Liver (tissue), 9 donors: ENCODE results near the gene GTPBP8. TPM values are rescaled to one million over a fixed set of nuclear protein-coding genes. Genes with fewer than 3 reads are reported as not detected.

Experiments
- DNase-seq: peaks from one replicate; pipeline ENCODE4 v3.0.0-alpha.2; 2017; ENCODE audit warnings: low spot score
- H3K27ac ChIP-seq, 2 donors: one replicate each; pipeline ENCODE4 v1.7.0; 2013; ENCODE audit warnings: inconsistent platforms in 2 of 2, low read length in 2 of 2, control low read depth in 1 of 2, low read depth in 1 of 2, mild to moderate bottlenecking in 1 of 2
- H3K27me3 ChIP-seq, 4 donors: one replicate each; pipeline versions ENCODE4 v1.6.1 to v1.7.0; 2013; ENCODE audit warnings: low read length in 3 of 4, inconsistent platforms in 1 of 4, mild to moderate bottlenecking in 1 of 4, moderate library complexity in 1 of 4; ENCODE audit not compliant: control insufficient read depth in 4 of 4, insufficient read depth in 4 of 4
- H3K36me3 ChIP-seq, 4 donors: one replicate each; pipeline versions ENCODE4 v1.6.1 to v1.7.0; 2013; ENCODE audit warnings: low read length in 3 of 4, mild to moderate bottlenecking in 3 of 4, low read depth in 1 of 4, moderate library complexity in 1 of 4; ENCODE audit not compliant: control insufficient read depth in 4 of 4, insufficient read depth in 3 of 4
- H3K4me1 ChIP-seq, 4 donors: one replicate each; pipeline versions ENCODE4 v1.6.1 to v1.7.0; 2013; ENCODE audit warnings: low read length in 3 of 4, mild to moderate bottlenecking in 3 of 4, moderate library complexity in 1 of 4; ENCODE audit not compliant: control insufficient read depth in 4 of 4, insufficient read depth in 4 of 4
- H3K4me3 ChIP-seq, 3 donors: one replicate each; pipeline versions ENCODE4 v1.6.1 to v1.7.0; 2013; ENCODE audit warnings: low read length in 3 of 3, control low read depth in 1 of 3, low read depth in 1 of 3, mild to moderate bottlenecking in 1 of 3
- H3K9ac ChIP-seq, 2 donors: one replicate each; pipeline ENCODE4 v1.7.0; 2013; ENCODE audit warnings: low read length in 2 of 2, mild to moderate bottlenecking in 2 of 2, moderate library complexity in 2 of 2, control low read depth in 1 of 2, low read depth in 1 of 2
- H3K9me3 ChIP-seq, 4 donors: one replicate each; pipeline versions ENCODE4 v1.6.1 to v1.7.0; 2013; ENCODE audit warnings: low read length in 3 of 4; ENCODE audit not compliant: control insufficient read depth in 4 of 4
- ATF3 ChIP-seq: IDR thresholded peaks from 2 replicates; pipeline ENCODE4 v1.6.1; 2016; ENCODE audit warnings: antibody characterized with exemption
- CTCF ChIP-seq: fragments of 150-350 bp; IDR thresholded peaks from 2 replicates; pipeline ENCODE4 v1.5.1; 2017; ENCODE audit warnings: improper control_type of control experiment, low read depth, low read length; ENCODE audit not compliant: missing input control
- EGR1 ChIP-seq, 2 donors: IDR thresholded peaks; 2 replicates each; pipeline ENCODE4 v1.6.1; 2016 to 2018; ENCODE audit warnings: antibody characterized with exemption in 2 of 2, low read depth in 2 of 2
- GABPA ChIP-seq, 2 donors: IDR thresholded peaks in 1 of 2; conservative IDR thresholded peaks in 1 of 2; 2 replicates each; pipeline ENCODE4 v1.6.1; 2016; ENCODE audit warnings: antibody characterized with exemption in 2 of 2, mild to moderate bottlenecking in 1 of 2, moderate library complexity in 1 of 2
- HNF4A ChIP-seq, 2 donors: conservative IDR thresholded peaks; 2 replicates each; pipeline ENCODE4 v1.6.1; 2016; ENCODE audit warnings: antibody characterized with exemption in 2 of 2, mild to moderate bottlenecking in 2 of 2
- HNF4G ChIP-seq: IDR thresholded peaks from 2 replicates; pipeline ENCODE4 v1.6.1; 2016; ENCODE audit warnings: antibody characterized with exemption
- NR2F2 ChIP-seq: IDR thresholded peaks from 2 replicates; pipeline ENCODE4 v1.6.1; 2016; ENCODE audit warnings: antibody characterized with exemption
- RAD21 ChIP-seq, 2 donors: IDR thresholded peaks; 2 replicates each; pipeline ENCODE4 v1.6.1; 2016; ENCODE audit warnings: antibody characterized with exemption in 2 of 2, mild to moderate bottlenecking in 2 of 2
- RXRA ChIP-seq, 2 donors: IDR thresholded peaks; 2 replicates each; pipeline ENCODE4 v1.6.1; 2017 to 2018; ENCODE audit warnings: antibody characterized with exemption in 2 of 2, mild to moderate bottlenecking in 1 of 2
- SP1 ChIP-seq: IDR thresholded peaks from 2 replicates; pipeline ENCODE4 v1.6.1; 2018; ENCODE audit warnings: antibody characterized with exemption, mild to moderate bottlenecking
- WGBS: extraction: QIAGEN DNeasy Blood & Tissue Kit; methylation state at CpG from one replicate; pipeline ENCODE4 v1.1.7; 2013; 5-methylcytosine and 5-hydroxymethylcytosine counted together
- polyA plus RNA-seq, 2 donors: library from polyadenylated mRNA; stranded (reverse) in 1 of 2; unstranded in 1 of 2; fragments of 200-250 nt in 1 of 2; fragments of >200 nt in 1 of 2; fragmentation: Nextera tagmentation in 1 of 2; extraction: Ambion mirVana in 1 of 2; gene quantifications; one replicate each; pipeline versions ENCODE4 v1.2.1 to v1.2.3, GENCODE V29; 2013 to 2015
- total RNA-seq, 2 donors: library from RNA; depleted of rRNA; stranded (reverse); fragments of >200 nt; gene quantifications; one replicate each; pipeline ENCODE4 v1.2.3, GENCODE V29; 2014
- TF ChIP-seq, protein P1 (sequence below): IDR thresholded peaks from 2 replicates; pipeline ENCODE4 v1.6.1; 2016; ENCODE audit warnings: antibody characterized with exemption, mild to moderate bottlenecking
- TF ChIP-seq, protein P2 (sequence below): IDR thresholded peaks from 2 replicates; pipeline ENCODE4 v1.6.1; 2016; ENCODE audit warnings: antibody characterized with exemption
- donor health status: healthy.
- donor health status: healthy.
- donor health status: healthy.
- donor health status: healthy.
- donor health status: healthy.

GTPBP8 gene
- total and polyA plus RNA-seq, 4 donors, result 7.4 to 17.6 (median 9.2) TPM

- TF ChIP-seq EGR1 (IDR thresholded peaks at IDR 0.05; ENCODE audit: low read depth in 2 of 2) (no peak), SP1 (no peak)
- TF ChIP-seq, protein P1, sequence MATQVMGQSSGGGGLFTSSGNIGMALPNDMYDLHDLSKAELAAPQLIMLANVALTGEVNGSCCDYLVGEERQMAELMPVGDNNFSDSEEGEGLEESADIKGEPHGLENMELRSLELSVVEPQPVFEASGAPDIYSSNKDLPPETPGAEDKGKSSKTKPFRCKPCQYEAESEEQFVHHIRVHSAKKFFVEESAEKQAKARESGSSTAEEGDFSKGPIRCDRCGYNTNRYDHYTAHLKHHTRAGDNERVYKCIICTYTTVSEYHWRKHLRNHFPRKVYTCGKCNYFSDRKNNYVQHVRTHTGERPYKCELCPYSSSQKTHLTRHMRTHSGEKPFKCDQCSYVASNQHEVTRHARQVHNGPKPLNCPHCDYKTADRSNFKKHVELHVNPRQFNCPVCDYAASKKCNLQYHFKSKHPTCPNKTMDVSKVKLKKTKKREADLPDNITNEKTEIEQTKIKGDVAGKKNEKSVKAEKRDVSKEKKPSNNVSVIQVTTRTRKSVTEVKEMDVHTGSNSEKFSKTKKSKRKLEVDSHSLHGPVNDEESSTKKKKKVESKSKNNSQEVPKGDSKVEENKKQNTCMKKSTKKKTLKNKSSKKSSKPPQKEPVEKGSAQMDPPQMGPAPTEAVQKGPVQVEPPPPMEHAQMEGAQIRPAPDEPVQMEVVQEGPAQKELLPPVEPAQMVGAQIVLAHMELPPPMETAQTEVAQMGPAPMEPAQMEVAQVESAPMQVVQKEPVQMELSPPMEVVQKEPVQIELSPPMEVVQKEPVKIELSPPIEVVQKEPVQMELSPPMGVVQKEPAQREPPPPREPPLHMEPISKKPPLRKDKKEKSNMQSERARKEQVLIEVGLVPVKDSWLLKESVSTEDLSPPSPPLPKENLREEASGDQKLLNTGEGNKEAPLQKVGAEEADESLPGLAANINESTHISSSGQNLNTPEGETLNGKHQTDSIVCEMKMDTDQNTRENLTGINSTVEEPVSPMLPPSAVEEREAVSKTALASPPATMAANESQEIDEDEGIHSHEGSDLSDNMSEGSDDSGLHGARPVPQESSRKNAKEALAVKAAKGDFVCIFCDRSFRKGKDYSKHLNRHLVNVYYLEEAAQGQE, result no peak
- TF ChIP-seq, protein P2, sequence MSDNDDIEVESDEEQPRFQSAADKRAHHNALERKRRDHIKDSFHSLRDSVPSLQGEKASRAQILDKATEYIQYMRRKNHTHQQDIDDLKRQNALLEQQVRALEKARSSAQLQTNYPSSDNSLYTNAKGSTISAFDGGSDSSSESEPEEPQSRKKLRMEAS, result no peak
Measured at GRCh38 chr3:112976953-112977352, 13.8 kb upstream of the GTPBP8 start.

DNA sequence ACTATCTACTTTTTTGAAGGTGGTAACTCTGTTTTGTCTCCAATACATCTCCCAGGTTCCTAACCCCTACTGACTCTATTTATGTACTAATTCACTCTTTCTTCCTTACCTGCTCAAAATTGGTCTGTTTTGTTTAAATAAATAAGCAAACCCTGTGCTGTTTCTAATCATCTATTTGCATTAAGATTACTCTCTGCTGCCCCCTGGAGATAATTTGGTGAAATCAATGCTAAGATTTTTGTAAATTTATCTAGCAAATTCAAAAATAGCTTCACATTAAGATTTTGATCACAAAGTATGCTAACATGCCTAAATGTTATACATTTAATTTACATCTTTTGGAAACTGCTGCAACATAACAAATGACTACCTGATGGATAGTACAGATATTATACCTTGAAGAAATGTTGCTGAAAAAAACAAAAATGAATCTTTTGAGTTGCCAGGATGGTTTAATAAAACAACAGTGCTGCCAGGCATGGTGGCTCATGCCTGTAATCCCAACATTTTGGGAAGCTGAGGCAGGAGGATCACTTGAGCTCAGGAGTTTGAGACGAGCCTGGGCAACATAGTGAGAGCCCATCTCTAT, 11.4 kb upstream of the GTPBP8 start:
- H3K4me1 ChIP-seq, result no peaks in the 10 kb centered on the region
- H3K27ac ChIP-seq, result no peak overlapping the region
- no peak overlapping the region for H3K9ac ChIP-seq
- no peak for DNase-seq
- 82% methylated on average over 1 of the region's 1 CpG for WGBS
- TF ChIP-seq RAD21 (IDR thresholded peaks at IDR 0.05) (peak; percentile 77 to 80), ATF3 (no peak), CTCF (peak; percentile 69)
- H3K9me3 ChIP-seq, result no peaks in the 10 kb centered on the region
- H3K27me3 ChIP-seq, result peaks cover 0 to 4% (median 0%) of the 10 kb centered on the region in 4 donors
- no peak overlapping the region for H3K4me3 ChIP-seq
- no peaks in the 10 kb centered on the region for H3K36me3 ChIP-seq

More at GRCh38 chr3:112976953-112977352, 13.8 kb upstream of the GTPBP8 start:
- Histone ChIP-seq H3K4me3 (no peak overlapping the region), H3K9me3 (no peaks in the 10 kb centered on the region), H3K27ac (no peak overlapping the region), H3K36me3 (no peaks in the 10 kb centered on the region), H3K27me3 (peaks cover 0 to 4% (median 0%) of the 10 kb centered on the region in 4 donors), H3K9ac (no peak overlapping the region), H3K4me1 (no peaks in the 10 kb centered on the region)
- no peak for DNase-seq
- WGBS, result 91% methylated on average over 2 of the region's 2 CpGs

- Histone ChIP-seq H3K9ac (no peak overlapping the region), H3K36me3 (no peaks in the 10 kb centered on the region), H3K4me3 (no peak overlapping the region), H3K27me3 (peaks cover 0 to under 1% (median 0%) of the 10 kb centered on the region in 4 donors), H3K9me3 (no peaks in the 10 kb centered on the region), H3K27ac (no peak overlapping the region), H3K4me1 (no peaks in the 10 kb centered on the region)
- DNase-seq, result no peak
- no peak for TF ChIP-seq NR2F2
- no peak for TF ChIP-seq HNF4A (conservative IDR thresholded peaks at IDR 0.05)
- TF ChIP-seq ATF3, result no peak
- TF ChIP-seq HNF4G, result no peak
- no peak for TF ChIP-seq GABPA (IDR thresholded peaks at IDR 0.05 in 1 of 2, conservative IDR thresholded peaks at IDR 0.05 in 1 of 2)
- no peak for TF ChIP-seq RXRA (IDR thresholded peaks at IDR 0.05)
- no peak for TF ChIP-seq EGR1 (IDR thresholded peaks at IDR 0.05; ENCODE audit: low read depth in 2 of 2)
- no peak for TF ChIP-seq CTCF
- 7% methylated on average over 1 of the region's 1 CpG for WGBS
Measured at GRCh38 chr3:112980080-112980479, 10.7 kb upstream of the GTPBP8 start.
